ENCODE results near the gene GTPBP4. TPM values are rescaled to one million over a fixed set of nuclear protein-coding genes. Genes with fewer than 3 reads are reported as not detected.
"Not testable (repeated sequence)": the region's sequence is repeated elsewhere in the genome, so short reads cannot be mapped to it uniquely, and the experiment has no call there.

Gene GTPBP4
- polyA plus RNA-seq, 3 donors: 17.3 to 52.3 (median 23.1) TPM

GRCh38 chr10:1009947-1010346, 21.7 kb downstream of the GTPBP4 start:
- not testable (repeated sequence) for H3K27ac ChIP-seq (ENCODE audit: low read depth, low read length)
- WGBS, 3 donors: 69 to 77% (median 70%) methylated on average over 7 to 8 of the region's 8 CpGs

GRCh38 chr10:1010703-1011102, 22.5 kb downstream of the GTPBP4 start:
- no peak overlapping the region for H3K27ac ChIP-seq (ENCODE audit: low read depth, low read length)
- 87 to 98% (median 91%) methylated on average over 6 to 7 of the region's 7 CpGs for WGBS, 3 donors

- 94 to 97% (median 96%) methylated on average over 16 of the region's 16 CpGs for WGBS, 3 donors
- no peak overlapping the region for H3K27ac ChIP-seq (ENCODE audit: low read depth, low read length)
These were observed 23.5 kb downstream of the GTPBP4 start for GRCh38 chr10:1011696-1012095.

GRCh38 chr10:1015688-1016087, 27.5 kb downstream of the GTPBP4 start:
- WGBS, 3 donors: 92 to 95% (median 93%) methylated on average over 11 of the region's 11 CpGs
- H3K27ac ChIP-seq (ENCODE audit: low read depth, low read length): no peak overlapping the region

- no peak overlapping the region for H3K27ac ChIP-seq (ENCODE audit: low read depth, low read length)
- WGBS, 3 donors: 88 to 94% (median 92%) methylated on average over 10 of the region's 10 CpGs
These were observed 31.1 kb downstream of the GTPBP4 start for GRCh38 chr10:1019362-1019761.

- WGBS, 3 donors: 91 to 93% (median 92%) methylated on average over 10 of the region's 10 CpGs
- no peak overlapping the region for H3K27ac ChIP-seq (ENCODE audit: low read depth, low read length)
These were observed 32.2 kb downstream of the GTPBP4 start for GRCh38 chr10:1020460-1020859.

GRCh38 chr10:1020958-1021357, 32.7 kb downstream of the GTPBP4 start:
- WGBS, 3 donors: 92 to 94% (median 92%) methylated on average over 9 of the region's 9 CpGs

GRCh38 chr10:1022413-1022812, 34.2 kb downstream of the GTPBP4 start:
- WGBS, 3 donors: 70 to 89% (median 85%) methylated on average over 12 of the region's 12 CpGs
- no peak overlapping the region for H3K27ac ChIP-seq (ENCODE audit: low read depth, low read length)

More at GRCh38 chr10:1020958-1021357, 32.7 kb downstream of the GTPBP4 start:
- no peak overlapping the region for H3K27ac ChIP-seq (ENCODE audit: low read depth, low read length)

- 87 to 93% (median 91%) methylated on average over 12 of the region's 12 CpGs for WGBS, 3 donors
- no peak overlapping the region for H3K27ac ChIP-seq (ENCODE audit: low read depth, low read length)
These were observed 35.9 kb downstream of the GTPBP4 start for GRCh38 chr10:1024103-1024502.

- 68 to 83% (median 83%) methylated on average over 1 of the region's 1 CpG for WGBS, 3 donors
- H3K27ac ChIP-seq (ENCODE audit: low read depth, low read length): no peak within 1 kb of the TSS
These were observed 37.4 kb downstream of the GTPBP4 start, which contains the start of gene IDI2 for GRCh38 chr10:1025683-1026082. Gene IDI2 (minus strand): TSS chr10:1025859. CDS start chr10:1024723, 1,136 bp downstream.

GRCh38 chr10:1026578-1026977, 38.3 kb downstream of the GTPBP4 start:
- WGBS, 3 donors: 92 to 93% (median 93%) methylated on average over 6 of the region's 6 CpGs

GRCh38 chr10:1029838-1030237, 41.6 kb downstream of the GTPBP4 start:
- H3K27ac ChIP-seq (ENCODE audit: low read depth, low read length): no peak overlapping the region
- WGBS, 3 donors: 94 to 97% (median 96%) methylated on average over 7 of the region's 7 CpGs

More at GRCh38 chr10:1026578-1026977, 38.3 kb downstream of the GTPBP4 start:
- H3K27ac ChIP-seq (ENCODE audit: low read depth, low read length): no peak overlapping the region

GRCh38 chr10:1033601-1034000, 45.4 kb downstream of the GTPBP4 start:
- no peak overlapping the region for H3K27ac ChIP-seq (ENCODE audit: low read depth, low read length)
- 75 to 84% (median 80%) methylated on average over 1 of the region's 1 CpG for WGBS, 3 donors

- H3K27ac ChIP-seq (ENCODE audit: low read depth, low read length): no peak overlapping the region
- 77 to 89% (median 86%) methylated on average over 3 of the region's 3 CpGs for WGBS, 3 donors
These were observed 46.5 kb downstream of the GTPBP4 start for GRCh38 chr10:1034758-1035157.

- no peak overlapping the region for H3K27ac ChIP-seq (ENCODE audit: low read depth, low read length)
- WGBS, 3 donors: 78 to 82% (median 81%) methylated on average over 6 of the region's 6 CpGs
These were observed 47.0 kb downstream of the GTPBP4 start for GRCh38 chr10:1035201-1035600.

- 69 to 81% (median 77%) methylated on average over 14 of the region's 14 CpGs for WGBS, 3 donors
- H3K27ac ChIP-seq (ENCODE audit: low read depth, low read length): no peak overlapping the region
These were observed 48.1 kb downstream of the GTPBP4 start for GRCh38 chr10:1036341-1036791.

- H3K27ac ChIP-seq (ENCODE audit: low read depth, low read length): no peak overlapping the region
- 88 to 93% (median 90%) methylated on average over 11 of the region's 11 CpGs for WGBS, 3 donors
These were observed 48.9 kb downstream of the GTPBP4 start for GRCh38 chr10:1037098-1037497.

- H3K27ac ChIP-seq (ENCODE audit: low read depth, low read length): not testable (repeated sequence)
- WGBS, 3 donors: 90 to 93% (median 90%) methylated on average over 3 to 14 of the region's 20 CpGs
These were observed 50.5 kb downstream of the GTPBP4 start for GRCh38 chr10:1038769-1039168.

GRCh38 chr10:1040133-1040532, 51.9 kb downstream of the GTPBP4 start:
- WGBS, 3 donors: 82 to 89% (median 84%) methylated on average over 3 of the region's 3 CpGs
- no peak overlapping the region for H3K27ac ChIP-seq (ENCODE audit: low read depth, low read length)

GRCh38 chr10:1041514-1041913, 53.3 kb downstream of the GTPBP4 start:
- no peak overlapping the region for H3K27ac ChIP-seq (ENCODE audit: low read depth, low read length)
- WGBS, 3 donors: 93 to 96% (median 96%) methylated on average over 9 of the region's 9 CpGs
